Osteocyte (in vitro differentiated cells): ENCODE measurements around the gene ADRA2B. TPM values are rescaled to one million over a fixed set of nuclear protein-coding genes. Genes with fewer than 3 reads are reported as not detected.
"Not testable (repeated sequence)": the region's sequence is repeated elsewhere in the genome, so short reads cannot be mapped to it uniquely, and the experiment has no call there.

Experiments used
- DNase-seq: peaks from one replicate; pipeline ENCODE4 v3.0.0; 2021; ENCODE audit warnings: mixed read lengths; ENCODE audit not compliant: unreplicated experiment; ENCODE audit errors: extremely low spot score
- H3K27ac Mint-ChIP-seq: one replicate; pipeline ENCODE4 v1.8.0; 2021; ENCODE audit warnings: mild to moderate bottlenecking, mixed read lengths; ENCODE audit not compliant: unreplicated experiment
- H3K27me3 Mint-ChIP-seq: one replicate; pipeline ENCODE4 v1.8.0; 2021; ENCODE audit warnings: mixed read lengths; ENCODE audit not compliant: unreplicated experiment
- H3K36me3 Mint-ChIP-seq: one replicate; pipeline ENCODE4 v1.8.0; 2021; ENCODE audit warnings: mixed read lengths; ENCODE audit not compliant: unreplicated experiment
- H3K4me1 Mint-ChIP-seq: one replicate; pipeline ENCODE4 v1.8.0; 2021; ENCODE audit warnings: mixed read lengths; ENCODE audit not compliant: unreplicated experiment
- H3K4me3 Mint-ChIP-seq: one replicate; pipeline ENCODE4 v1.8.0; 2021; ENCODE audit warnings: mild to moderate bottlenecking, moderate library complexity, mixed read lengths; ENCODE audit not compliant: unreplicated experiment
- H3K9me3 Mint-ChIP-seq: one replicate; pipeline ENCODE4 v1.8.0; 2021; ENCODE audit warnings: mixed read lengths; ENCODE audit not compliant: unreplicated experiment
- CTCF ChIP-seq: fragments of 200-600 bp; sonication (generic); IDR thresholded peaks from 2 replicates; pipeline ENCODE4 v1.5.0; 2021; ENCODE audit warnings: antibody characterized with exemption, mild to moderate bottlenecking, moderate library complexity
- total RNA-seq: library from RNA; stranded (reverse); gene quantifications from 2 replicates; pipeline ENCODE4 v1.2.1, GENCODE V29; 2021

Gene ADRA2B
- total RNA-seq, 1 donor from 2014 or later: not detected

DNA sequence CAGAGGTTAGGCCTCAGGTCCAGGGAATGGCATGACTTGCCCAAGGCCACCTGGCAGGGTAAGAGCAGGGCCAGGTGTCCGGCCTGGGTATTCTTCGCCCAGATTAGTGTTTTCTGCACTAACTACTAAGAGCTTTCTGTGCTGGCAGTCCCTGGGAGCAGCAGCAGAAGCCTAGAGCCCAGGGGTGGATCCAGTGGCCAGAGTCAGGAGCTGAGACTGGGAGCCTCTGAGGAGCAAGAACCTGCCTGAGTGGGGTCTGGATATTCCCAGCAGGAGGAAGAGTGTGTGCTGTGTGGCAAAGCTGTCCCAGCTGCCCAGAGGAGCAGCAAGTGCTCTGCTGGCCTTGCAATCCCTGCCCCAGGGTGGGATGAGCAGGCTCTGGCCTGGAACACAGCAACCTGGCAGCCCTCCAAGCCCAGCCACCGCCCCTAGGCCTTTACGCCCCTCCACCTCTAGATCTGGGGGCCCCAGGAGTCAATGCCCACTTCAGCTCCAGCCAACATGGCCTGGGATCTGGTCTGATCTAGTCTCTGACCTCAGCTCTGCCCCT, 50.9 kb downstream of the ADRA2B start:
- H3K4me3 Mint-ChIP-seq: no peak overlapping the region

GRCh38 chr2:96064760-96065159, 51.6 kb downstream of the ADRA2B start:
- H3K9me3 Mint-ChIP-seq, H3K4me1 Mint-ChIP-seq, H3K27ac Mint-ChIP-seq, H3K27me3 Mint-ChIP-seq, H3K4me3 Mint-ChIP-seq, DNase-seq, H3K36me3 Mint-ChIP-seq: not testable (repeated sequence)

More for the DNA sequence above, 50.9 kb downstream of the ADRA2B start:
- Mint-ChIP-seq H3K27ac (no peak overlapping the region), H3K27me3 (peaks cover 3% of the 10 kb centered on the region), H3K4me1 (no peaks in the 10 kb centered on the region), H3K36me3 (no peaks in the 10 kb centered on the region), H3K9me3 (no peaks in the 10 kb centered on the region)
- DNase-seq: no peak
- no peak for TF ChIP-seq CTCF

DNA sequence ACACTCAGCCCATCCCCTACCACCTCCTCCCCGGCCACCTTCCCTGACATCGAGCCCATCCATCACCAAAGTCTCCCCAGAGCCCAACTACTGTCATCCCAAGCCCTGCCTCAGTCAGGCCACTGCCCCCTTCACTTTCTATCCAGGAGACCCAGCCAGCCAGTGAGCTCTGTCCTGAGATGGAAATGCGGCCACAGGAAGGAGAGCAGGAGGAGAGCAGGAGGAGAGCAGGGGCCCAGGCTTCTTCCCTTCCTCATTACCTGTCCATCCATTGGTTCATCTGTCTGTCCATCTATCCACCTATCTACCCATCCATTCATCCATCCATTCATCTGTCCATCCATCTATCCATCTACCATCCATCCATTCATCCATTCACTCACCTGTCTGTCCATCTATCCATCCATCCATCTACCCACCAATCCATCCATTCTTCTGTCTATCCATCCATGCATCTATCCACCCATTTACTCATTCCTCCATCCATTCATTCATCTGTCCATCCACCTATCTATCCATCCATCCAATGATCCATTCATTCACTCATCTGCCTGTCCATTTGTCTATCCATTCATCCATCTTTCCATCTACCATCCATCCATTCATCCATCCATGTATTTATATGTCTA, 52.2 kb downstream of the ADRA2B start:
- H3K27me3 Mint-ChIP-seq, H3K9me3 Mint-ChIP-seq, H3K36me3 Mint-ChIP-seq, H3K27ac Mint-ChIP-seq, H3K4me3 Mint-ChIP-seq, H3K4me1 Mint-ChIP-seq, DNase-seq: not testable (repeated sequence)

DNA sequence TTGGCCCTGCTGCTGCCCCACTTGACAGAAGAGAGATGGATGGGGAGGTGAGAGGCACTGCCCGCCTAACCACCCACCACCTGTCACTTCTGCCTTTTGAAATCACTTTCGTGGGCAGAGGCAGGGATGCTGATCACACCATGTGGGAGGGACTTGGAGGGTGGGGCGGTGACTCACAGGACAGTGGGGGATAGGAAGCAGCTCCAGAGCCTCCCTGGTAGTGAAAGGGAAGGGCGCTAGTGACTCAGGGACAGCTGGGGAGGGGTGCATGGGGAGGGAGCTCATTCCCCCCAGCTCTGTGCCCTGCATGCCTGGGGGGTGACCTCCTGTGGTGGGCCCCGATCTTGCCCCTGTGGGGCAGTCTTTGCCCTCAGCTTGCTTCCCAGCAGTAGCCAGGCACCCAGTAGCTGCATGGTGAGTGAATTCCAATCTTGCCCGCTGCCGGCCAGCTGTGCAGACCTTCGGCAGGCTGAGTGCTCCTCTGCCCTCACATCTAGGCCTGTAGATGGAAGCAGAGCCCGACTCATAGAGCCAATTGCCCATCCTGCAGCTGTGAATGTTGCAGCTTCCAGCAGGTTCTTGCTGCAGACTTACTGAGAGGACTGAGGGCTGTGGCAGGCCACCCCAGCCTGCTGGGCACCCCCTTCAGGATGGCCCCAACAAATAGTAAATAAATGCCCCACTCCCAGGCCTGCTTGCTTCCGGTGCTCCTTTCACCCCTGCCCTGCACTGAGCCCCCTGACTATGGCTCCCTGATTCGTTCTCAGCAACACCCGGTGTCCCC, 53.1 kb downstream of the ADRA2B start:
- not testable (repeated sequence) for H3K27ac Mint-ChIP-seq, H3K4me3 Mint-ChIP-seq, DNase-seq, H3K27me3 Mint-ChIP-seq, H3K36me3 Mint-ChIP-seq, H3K9me3 Mint-ChIP-seq, H3K4me1 Mint-ChIP-seq
- TF ChIP-seq CTCF: peak; percentile 61

Other genes with a start within 250 kb of the ADRA2B start
- gene ANKRD36C, start 124.7 kb downstream of the ADRA2B start, total RNA-seq: 41.7 and 45.0 TPM in 2 replicates
- gene GPAT2, start 81.7 kb downstream of the ADRA2B start, total RNA-seq: not detected in 2 replicates
- not detected in 2 replicates for gene ASTL, start 21.9 kb upstream of the ADRA2B start, total RNA-seq
- gene DUSP2, start 28.9 kb upstream of the ADRA2B start, total RNA-seq: 0.68 and 0.78 TPM in 2 replicates
- 80.2 and 94.1 TPM in 2 replicates for gene STARD7, start 92.3 kb upstream of the ADRA2B start, total RNA-seq
- 56.3 and 61.8 TPM in 2 replicates for gene TMEM127, start 149.4 kb upstream of the ADRA2B start, total RNA-seq
- 54.6 and 56.3 TPM in 2 replicates for gene CIAO1, start 149.7 kb upstream of the ADRA2B start, total RNA-seq
- gene SNRNP200, start 189.0 kb upstream of the ADRA2B start, total RNA-seq: 114 and 122 TPM in 2 replicates
- 0.50 and 0.86 TPM in 2 replicates for gene ITPRIPL1, start 208.7 kb upstream of the ADRA2B start, total RNA-seq
- gene NCAPH, start 219.2 kb upstream of the ADRA2B start, total RNA-seq: 5.9 and 7.7 TPM in 2 replicates